ENCODE results near the gene KLC1.

KLC1 gene

GRCh38 chr14:103733651-103734050, 104.6 kb downstream of the KLC1 start:
- no peak for DNase-seq (ENCODE audit: low read depth in 2 of 3, low spot score in 1 of 3)

- no peak for DNase-seq (ENCODE audit: low read depth in 2 of 3, low spot score in 1 of 3)
These were observed 105.3 kb downstream of the KLC1 start for GRCh38 chr14:103734081-103734888.

- DNase-seq (ENCODE audit: low read depth in 2 of 3, low spot score in 1 of 3), result no peak
These were observed 106.0 kb downstream of the KLC1 start for GRCh38 chr14:103735022-103735421.

- no peak for DNase-seq (ENCODE audit: low read depth in 2 of 3, low spot score in 1 of 3)
These were observed 106.4 kb downstream of the KLC1 start for GRCh38 chr14:103735439-103735814.

GRCh38 chr14:103735815-103736545, 107.0 kb downstream of the KLC1 start:
- DNase-seq (ENCODE audit: low read depth in 2 of 3, low spot score in 1 of 3), result no peak

- DNase-seq (ENCODE audit: low read depth in 2 of 3, low spot score in 1 of 3), result no peak
These were observed 107.8 kb downstream of the KLC1 start for GRCh38 chr14:103736546-103737431.

GRCh38 chr14:103737432-103738045, 108.5 kb downstream of the KLC1 start:
- DNase-seq (ENCODE audit: low read depth in 2 of 3, low spot score in 1 of 3), result no peak

GRCh38 chr14:103738166-103738565, 109.2 kb downstream of the KLC1 start:
- DNase-seq (ENCODE audit: low read depth in 2 of 3, low spot score in 1 of 3), result no peak

GRCh38 chr14:103738701-103739451, 109.9 kb downstream of the KLC1 start:
- DNase-seq (ENCODE audit: low read depth in 2 of 3, low spot score in 1 of 3), result no peak

GRCh38 chr14:103739466-103739792, 110.4 kb downstream of the KLC1 start:
- DNase-seq (ENCODE audit: low read depth in 2 of 3, low spot score in 1 of 3), result no peak

GRCh38 chr14:103739793-103740501, 110.9 kb downstream of the KLC1 start:
- no peak for DNase-seq (ENCODE audit: low read depth in 2 of 3, low spot score in 1 of 3)

- no peak for DNase-seq (ENCODE audit: low read depth in 2 of 3, low spot score in 1 of 3)
These were observed 112.1 kb downstream of the KLC1 start for GRCh38 chr14:103740991-103741689.

GRCh38 chr14:103741876-103742275, 112.9 kb downstream of the KLC1 start:
- DNase-seq (ENCODE audit: low read depth in 2 of 3, low spot score in 1 of 3), result no peak

GRCh38 chr14:103742499-103743255, 113.7 kb downstream of the KLC1 start:
- no peak for DNase-seq (ENCODE audit: low read depth in 2 of 3, low spot score in 1 of 3)

GRCh38 chr14:103743691-103744090, 114.7 kb downstream of the KLC1 start:
- no peak for DNase-seq (ENCODE audit: low read depth in 2 of 3, low spot score in 1 of 3)

GRCh38 chr14:103744621-103745395, 115.8 kb downstream of the KLC1 start:
- DNase-seq (ENCODE audit: low read depth in 2 of 3, low spot score in 1 of 3), result no peak

- no peak for DNase-seq (ENCODE audit: low read depth in 2 of 3, low spot score in 1 of 3)
These were observed 116.4 kb downstream of the KLC1 start for GRCh38 chr14:103745424-103745823.

GRCh38 chr14:103746701-103747100, 117.7 kb downstream of the KLC1 start:
- DNase-seq (ENCODE audit: low read depth in 2 of 3, low spot score in 1 of 3), result no peak
